Measurements from ENCODE around the gene RBM15. TPM values are rescaled to one million over a fixed set of nuclear protein-coding genes. Genes with fewer than 3 reads are reported as not detected.

RBM15 gene
- polyA plus RNA-seq, 4 donors, result 1.6 to 13.9 (median 3.7) TPM

- DNase-seq, result peak; percentile 42 to 79
- FAIRE-seq, result no peak
- Histone ChIP-seq H3K4me1 (ENCODE audit: control insufficient read depth in 3 of 3, insufficient read depth in 2 of 3, low read depth in 1 of 3, low read length in 2 of 3) (peaks cover 0 to 33% (median 1%) of the 10 kb centered on the region in 3 donors), H3K27me3 (ENCODE audit: control insufficient read depth in 3 of 3, insufficient read depth in 3 of 3, low read length in 3 of 3) (no peaks in the 10 kb centered on the region), H3K9me3 (ENCODE audit: control insufficient read depth in 2 of 2, insufficient read depth in 1 of 2, low read depth in 1 of 2, low read length in 1 of 2) (no peaks in the 10 kb centered on the region), H3K27ac (ENCODE audit: low read depth in 1 of 3, low read length in 2 of 3) (peak within 1 kb of the TSS; percentile 13 to 90 (median 84)), H3K36me3 (ENCODE audit: control insufficient read depth in 3 of 3, insufficient read depth in 2 of 3, low read depth in 1 of 3, low read length in 3 of 3) (peaks cover 0 to 17% (median 0%) of the 10 kb centered on the region in 3 donors), H3K4me3 (ENCODE audit: low read depth in 1 of 3, low read length in 3 of 3) (peak within 1 kb of the TSS in 2 of 3 donors; percentile 14 to 39)
- WGBS, 3 donors, result 10 to 30% (median 27%) methylated on average over 8 of the region's 8 CpGs
Observed at GRCh38 chr1:110390692-110391245, 51.6 kb downstream of the RBM15 start, which contains the start of gene SLC16A4. TSS of gene SLC16A4 (minus strand) at chr1:110391026. CDS start at chr1:110389323, 1,703 bp downstream.

- H3K27ac ChIP-seq (ENCODE audit: low read depth in 1 of 3, low read length in 2 of 3), result peak overlapping the region in 1 of 3 donors; percentile 87
- 74 to 81% (median 76%) methylated on average over 2 of the region's 2 CpGs for WGBS, 3 donors
Observed at GRCh38 chr1:110393286-110393685, 54.1 kb downstream of the RBM15 start.

GRCh38 chr1:110393691-110394492, 54.7 kb downstream of the RBM15 start:
- Histone ChIP-seq H3K36me3 (ENCODE audit: control insufficient read depth in 3 of 3, insufficient read depth in 2 of 3, low read depth in 1 of 3, low read length in 3 of 3) (peaks cover 0 to 21% (median 0%) of the 10 kb centered on the region in 3 donors), H3K4me1 (ENCODE audit: control insufficient read depth in 3 of 3, insufficient read depth in 2 of 3, low read depth in 1 of 3, low read length in 2 of 3) (peaks cover 0 to 31% (median 0%) of the 10 kb centered on the region in 3 donors), H3K27me3 (ENCODE audit: control insufficient read depth in 3 of 3, insufficient read depth in 3 of 3, low read length in 3 of 3) (no peaks in the 10 kb centered on the region), H3K9me3 (ENCODE audit: control insufficient read depth in 2 of 2, insufficient read depth in 1 of 2, low read depth in 1 of 2, low read length in 1 of 2) (no peaks in the 10 kb centered on the region), H3K4me3 (ENCODE audit: low read depth in 1 of 3, low read length in 3 of 3) (no peak overlapping the region), H3K27ac (ENCODE audit: low read depth in 1 of 3, low read length in 2 of 3) (peak overlapping the region; percentile 30 to 87 (median 32))
- no peak for FAIRE-seq
- DNase-seq, result peak; percentile 91 to 95
- 47 to 67% (median 52%) methylated on average over 3 of the region's 3 CpGs for WGBS, 3 donors

More at GRCh38 chr1:110393286-110393685, 54.1 kb downstream of the RBM15 start:
- DNase-seq (no peak), FAIRE-seq (no peak)
- Histone ChIP-seq H3K4me3 (ENCODE audit: low read depth in 1 of 3, low read length in 3 of 3) (no peak overlapping the region), H3K27me3 (ENCODE audit: control insufficient read depth in 3 of 3, insufficient read depth in 3 of 3, low read length in 3 of 3) (no peaks in the 10 kb centered on the region), H3K4me1 (ENCODE audit: control insufficient read depth in 3 of 3, insufficient read depth in 2 of 3, low read depth in 1 of 3, low read length in 2 of 3) (peaks cover 0 to 31% (median 0%) of the 10 kb centered on the region in 3 donors), H3K36me3 (ENCODE audit: control insufficient read depth in 3 of 3, insufficient read depth in 2 of 3, low read depth in 1 of 3, low read length in 3 of 3) (peaks cover 0 to 22% (median 0%) of the 10 kb centered on the region in 3 donors), H3K9me3 (ENCODE audit: control insufficient read depth in 2 of 2, insufficient read depth in 1 of 2, low read depth in 1 of 2, low read length in 1 of 2) (no peaks in the 10 kb centered on the region)

GRCh38 chr1:110394493-110394820, 55.3 kb downstream of the RBM15 start:
- Histone ChIP-seq H3K4me1 (ENCODE audit: control insufficient read depth in 3 of 3, insufficient read depth in 2 of 3, low read depth in 1 of 3, low read length in 2 of 3) (peaks cover 0 to 30% (median 0%) of the 10 kb centered on the region in 3 donors), H3K27me3 (ENCODE audit: control insufficient read depth in 3 of 3, insufficient read depth in 3 of 3, low read length in 3 of 3) (no peaks in the 10 kb centered on the region), H3K27ac (ENCODE audit: low read depth in 1 of 3, low read length in 2 of 3) (peak overlapping the region; percentile 30 to 87 (median 32)), H3K36me3 (ENCODE audit: control insufficient read depth in 3 of 3, insufficient read depth in 2 of 3, low read depth in 1 of 3, low read length in 3 of 3) (peaks cover 0 to 20% (median 0%) of the 10 kb centered on the region in 3 donors), H3K9me3 (ENCODE audit: control insufficient read depth in 2 of 2, insufficient read depth in 1 of 2, low read depth in 1 of 2, low read length in 1 of 2) (no peaks in the 10 kb centered on the region), H3K4me3 (ENCODE audit: low read depth in 1 of 3, low read length in 3 of 3) (no peak overlapping the region)
- no peak for FAIRE-seq
- DNase-seq, result no peak
- 90 to 95% (median 93%) methylated on average over 3 of the region's 3 CpGs for WGBS, 3 donors

Other genes starting within 250 kb of the RBM15 start
- not detected for gene UBL4B, start 226.9 kb upstream of the RBM15 start, polyA plus RNA-seq
- gene SLC6A17, start 188.9 kb upstream of the RBM15 start, polyA plus RNA-seq, result under 1 TPM in 2 of 4 donors, not detected in 2; under 0.01 to 0.49 TPM
- 1 to 10 TPM in 2 of 4 donors, under 1 TPM in 2; under 0.01 to 3.7 (median 2.1) TPM for gene KCNC4, start 129.1 kb upstream of the RBM15 start, polyA plus RNA-seq
- gene SLC16A4, start 51.6 kb downstream of the RBM15 start, polyA plus RNA-seq, result 10 to 100 TPM in 1 of 4 donors, 1 to 10 TPM in 3; 5.4 to 51.1 (median 6.9) TPM
- 100 to 1,000 TPM; 138 to 345 (median 306) TPM for gene LAMTOR5, start 68.3 kb downstream of the RBM15 start, polyA plus RNA-seq
- under 1 TPM in 2 of 4 donors, not detected in 2; 0.06 to 0.07 TPM for gene PROK1, start 111.8 kb downstream of the RBM15 start, polyA plus RNA-seq
- not detected for gene KCNA10, start 179.8 kb downstream of the RBM15 start, polyA plus RNA-seq